Fibroblast of villous mesenchyme (primary cell): ENCODE measurements around the gene RNF40. TPM values are rescaled to one million over a fixed set of nuclear protein-coding genes. Genes with fewer than 3 reads are reported as not detected.
A peak's percentile ranks its signal among the peaks of the same experiment; 100 is the strongest.

Experiments
- DNase-seq: peaks from one replicate; pipeline ENCODE4 v3.0.0-alpha.2; 2010; ENCODE audit warnings: low read depth
- H3K4me3 ChIP-seq: 2 replicates; pipeline ENCODE4 v1.5.1; 2011; ENCODE audit warnings: low read depth, mild to moderate bottlenecking, low read length
- CTCF ChIP-seq: IDR thresholded peaks from 2 replicates; pipeline ENCODE4 v1.5.1; 2012; ENCODE audit warnings: low read depth, mild to moderate bottlenecking, low read length; ENCODE audit not compliant: insufficient read depth
- total RNA-seq: library from RNA; depleted of rRNA; stranded (reverse); fragments of >200 nt; gene quantifications from 2 replicates; pipeline ENCODE4 v1.2.3, GENCODE V29; 2012

The RNF40 gene
- total RNA-seq, 1 donor = 88.9 TPM

GRCh38 chr16:30767767-30768465 lies 5.8 kb downstream of the RNF40 start:
- DNase-seq = no peak
- TF ChIP-seq CTCF = no peak
- H3K4me3 ChIP-seq = no peak overlapping the region

GRCh38 chr16:30768583-30769181 lies 6.6 kb downstream of the RNF40 start:
- H3K4me3 ChIP-seq = no peak overlapping the region
- TF ChIP-seq CTCF = no peak
- no peak for DNase-seq

GRCh38 chr16:30769379-30770089 lies 7.4 kb downstream of the RNF40 start:
- no peak for DNase-seq
- H3K4me3 ChIP-seq = no peak overlapping the region
- TF ChIP-seq CTCF = no peak

- DNase-seq = no peak
- H3K4me3 ChIP-seq = no peak overlapping the region
- TF ChIP-seq CTCF = no peak
These were observed 9.6 kb downstream of the RNF40 start for GRCh38 chr16:30771726-30772125.

- no peak for TF ChIP-seq CTCF
- no peak overlapping the region for H3K4me3 ChIP-seq
- no peak for DNase-seq
These were observed 11.7 kb downstream of the RNF40 start for GRCh38 chr16:30773826-30774225.

GRCh38 chr16:30774367-30775130 lies 12.4 kb downstream of the RNF40 start:
- no peak for TF ChIP-seq CTCF
- H3K4me3 ChIP-seq = peak overlapping the region; percentile 75
- DNase-seq = no peak
